K562 (cell line): ENCODE results near the gene GDNF. TPM values are rescaled to one million over a fixed set of nuclear protein-coding genes. Genes with fewer than 3 reads are reported as not detected.

Experiments used
- ARID3A ChIP-seq: IDR thresholded peaks from 2 replicates; pipeline ENCODE4 v1.6.1; 2012; ENCODE audit warnings: low read depth, low read length, improper control_type of control experiment, borderline replicate concordance
- BRF1 ChIP-seq: IDR thresholded peaks from 3 replicates; pipeline ENCODE4 v1.6.1; 2011; ENCODE audit warnings: borderline replicate concordance, mild to moderate bottlenecking; ENCODE audit not compliant: insufficient read length; ENCODE audit errors: extremely low read depth
- CLOCK ChIP-seq: fragments of 250-450 bp; sonication (Bioruptor Pico); IDR thresholded peaks from 2 replicates; pipeline ENCODE4 v1.4.0; 2020; ENCODE audit warnings: mild to moderate bottlenecking, moderate library complexity, borderline replicate concordance
- MCM5 ChIP-seq: fragments of 450-650 bp; IDR thresholded peaks from 2 replicates; pipeline ENCODE4 v1.6.1; 2016; ENCODE audit warnings: low read depth
- MEF2D ChIP-seq: conservative IDR thresholded peaks from 2 replicates; pipeline ENCODE4 v1.6.1; 2016; ENCODE audit warnings: low read depth, missing genetic modification characterization, missing compliant biosample characterization
- POLR2AphosphoS5 ChIP-seq: IDR thresholded peaks from 2 replicates; pipeline ENCODE4 v1.6.1; 2011; ENCODE audit warnings: mild to moderate bottlenecking, low read depth, low read length, moderate library complexity; ENCODE audit not compliant: control insufficient read depth, insufficient read depth
- TFAM ChIP-seq: fragments of 250-450 bp; sonication (Bioruptor Pico); conservative IDR thresholded peaks from 2 replicates; pipeline ENCODE4 v1.5.0; 2021; ENCODE audit warnings: mild to moderate bottlenecking, moderate library complexity
- ZFX ChIP-seq: sonication (generic); formaldehyde crosslinking; IDR thresholded peaks from 2 replicates; pipeline ENCODE4 v1.8.0; 2022; ENCODE audit warnings: mild to moderate bottlenecking, missing genetic modification reagents, moderate library complexity
- ZNF282 ChIP-seq: sonication (generic); formaldehyde crosslinking; IDR thresholded peaks from 2 replicates; pipeline ENCODE4 v1.8.1; 2023; ENCODE audit warnings: missing genetic modification reagents
- polyA plus RNA-seq, 8 experiments: library from polyadenylated mRNA; depleted of rRNA in 4 of 8; stranded (reverse) in 5 of 8; unstranded in 3 of 8; fragments of >200 nt; fragmentation: Nextera tagmentation in 2 of 8; fragmentation: Illumina TruSeq in 1 of 8; extraction: Ambion mirVana in 2 of 8; extraction: Trizol in 1 of 8; gene quantifications; 2 replicates each; pipeline versions ENCODE4 v1.2.1 to v1.2.3, GENCODE V29; 2011 to 2014; ENCODE audit warnings: inconsistent platforms in 1 of 8, missing spikeins in 1 of 8
- total RNA-seq, 7 experiments: library from RNA; depleted of rRNA in 6 of 7; stranded (reverse); fragments of >200 nt in 6 of 7; fragmentation: Illumina TruSeq in 2 of 7; extraction: Trizol in 2 of 7; gene quantifications; 2 replicates each; pipeline versions ENCODE4 v1.2.1 to v1.2.3, GENCODE V29; 2011 to 2021; ENCODE audit warnings: low replicate concordance in 1 of 7

GDNF gene
- total and polyA plus RNA-seq, 9 of the 15 experiments (the other 6 are each of a cell fraction or from before 2014, with no cell fraction given), result not detected

- TF ChIP-seq CLOCK (CRISPR knock-in tag) (no peak), MEF2D (tag) (no peak), ARID3A (no peak), POLR2AphosphoS5 (no peak), BRF1 (no peak), ZFX (CRISPR knock-in tag) (no peak), MCM5 (no peak), ZNF282 (CRISPR knock-in tag) (no peak), TFAM (no peak)
Measured at GRCh38 chr5:37811866-37812265, 28.0 kb downstream of the GDNF start (continued).
